ENCODE measurements around the gene GPR4.

GRCh38 chr19:45593520-45593919, 8.5 kb downstream of the GPR4 start:
- TF ChIP-seq, protein P1, sequence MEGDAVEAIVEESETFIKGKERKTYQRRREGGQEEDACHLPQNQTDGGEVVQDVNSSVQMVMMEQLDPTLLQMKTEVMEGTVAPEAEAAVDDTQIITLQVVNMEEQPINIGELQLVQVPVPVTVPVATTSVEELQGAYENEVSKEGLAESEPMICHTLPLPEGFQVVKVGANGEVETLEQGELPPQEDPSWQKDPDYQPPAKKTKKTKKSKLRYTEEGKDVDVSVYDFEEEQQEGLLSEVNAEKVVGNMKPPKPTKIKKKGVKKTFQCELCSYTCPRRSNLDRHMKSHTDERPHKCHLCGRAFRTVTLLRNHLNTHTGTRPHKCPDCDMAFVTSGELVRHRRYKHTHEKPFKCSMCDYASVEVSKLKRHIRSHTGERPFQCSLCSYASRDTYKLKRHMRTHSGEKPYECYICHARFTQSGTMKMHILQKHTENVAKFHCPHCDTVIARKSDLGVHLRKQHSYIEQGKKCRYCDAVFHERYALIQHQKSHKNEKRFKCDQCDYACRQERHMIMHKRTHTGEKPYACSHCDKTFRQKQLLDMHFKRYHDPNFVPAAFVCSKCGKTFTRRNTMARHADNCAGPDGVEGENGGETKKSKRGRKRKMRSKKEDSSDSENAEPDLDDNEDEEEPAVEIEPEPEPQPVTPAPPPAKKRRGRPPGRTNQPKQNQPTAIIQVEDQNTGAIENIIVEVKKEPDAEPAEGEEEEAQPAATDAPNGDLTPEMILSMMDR (IDR thresholded peaks at IDR 0.05): no peak
- TF ChIP-seq POLR2A (IDR thresholded peaks at IDR 0.05): no peak
